NCI-H1105 (cell line): ENCODE measurements around the gene BRINP3.
"Not testable (repeated sequence)": the region's sequence is repeated elsewhere in the genome, so short reads cannot be mapped to it uniquely, and the experiment has no call there.

Experiments used
- DNase-seq: peaks from one replicate; lab custom pipeline; 2025; lab: John Stamatoyannopoulos, UW

Gene BRINP3

DNA sequence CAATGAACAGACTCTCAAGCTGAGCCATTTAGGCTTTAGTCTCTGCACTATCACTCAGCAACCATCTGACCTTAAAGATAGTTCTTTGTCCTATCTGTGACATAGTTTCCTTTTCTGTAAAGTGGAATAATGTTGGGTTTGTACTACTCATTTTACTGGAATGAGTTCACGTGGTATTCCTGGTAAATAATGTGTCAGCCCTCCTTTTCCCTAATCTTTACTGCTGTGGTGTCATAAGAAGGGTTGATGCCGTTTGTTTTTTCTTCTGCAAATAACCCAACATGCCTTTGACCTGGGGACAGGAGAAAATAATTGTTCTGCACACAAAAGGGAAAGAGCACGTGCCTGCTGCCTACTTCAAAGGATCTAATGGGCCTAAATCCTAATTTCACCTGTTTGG lies 297.8 kb downstream of the BRINP3 start:
- DNase-seq, result no peak

DNA sequence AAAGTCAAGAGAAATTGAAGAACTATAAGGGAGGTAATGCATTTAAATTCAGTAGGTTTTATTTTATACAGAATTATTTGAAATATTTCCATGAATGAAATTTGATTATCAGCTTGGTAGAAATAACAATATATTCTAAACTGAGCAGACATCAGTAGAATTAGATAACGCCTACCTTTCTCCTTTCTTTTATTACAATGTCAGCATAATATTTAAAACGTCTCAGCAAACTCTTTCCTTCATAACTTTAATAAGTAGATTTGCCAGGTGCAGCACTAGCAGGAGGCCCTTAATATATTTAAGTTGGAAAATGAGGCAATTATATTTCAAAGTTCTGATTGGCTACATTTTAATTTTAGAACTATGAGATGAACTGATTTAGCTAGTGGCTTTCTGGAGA lies 298.8 kb downstream of the BRINP3 start:
- no peak for DNase-seq

DNA sequence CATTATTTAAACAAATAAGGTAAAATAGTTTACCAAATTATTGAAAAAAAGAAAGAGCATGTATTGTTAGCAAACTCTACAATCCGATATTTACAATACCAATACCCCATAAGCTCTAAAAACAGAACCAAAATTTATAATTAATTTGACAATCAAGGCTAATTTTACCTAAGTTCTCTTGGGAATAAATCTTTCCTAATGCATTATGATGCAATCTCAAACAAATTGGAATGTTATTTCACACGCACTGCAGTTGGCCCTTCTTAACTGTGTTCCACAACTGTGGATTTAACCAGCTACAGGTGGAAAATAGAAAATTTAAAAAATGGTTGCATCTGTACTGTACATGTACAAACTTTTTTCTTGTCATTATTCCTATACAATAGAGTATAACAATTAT lies 300.1 kb downstream of the BRINP3 start:
- no peak for DNase-seq

DNA sequence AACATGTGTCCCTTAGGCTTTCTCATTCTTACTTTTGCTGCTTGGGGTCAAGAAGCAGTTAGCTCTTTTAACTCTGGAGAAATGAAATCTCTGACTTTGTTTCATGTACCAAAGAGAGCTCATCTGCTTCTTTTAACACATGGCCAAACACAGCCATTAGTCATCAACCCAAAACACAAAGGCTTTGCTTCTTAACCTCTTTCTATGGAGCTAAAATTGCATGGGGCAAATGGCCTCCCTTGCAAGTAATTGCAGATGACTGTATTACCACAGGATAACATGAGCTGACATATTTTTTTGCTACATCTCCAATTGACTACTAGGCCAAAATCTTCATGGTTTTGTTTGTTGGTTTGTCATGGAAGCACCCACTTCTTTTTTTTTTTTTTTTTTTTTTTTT lies 300.9 kb downstream of the BRINP3 start:
- DNase-seq, result no peak

DNA sequence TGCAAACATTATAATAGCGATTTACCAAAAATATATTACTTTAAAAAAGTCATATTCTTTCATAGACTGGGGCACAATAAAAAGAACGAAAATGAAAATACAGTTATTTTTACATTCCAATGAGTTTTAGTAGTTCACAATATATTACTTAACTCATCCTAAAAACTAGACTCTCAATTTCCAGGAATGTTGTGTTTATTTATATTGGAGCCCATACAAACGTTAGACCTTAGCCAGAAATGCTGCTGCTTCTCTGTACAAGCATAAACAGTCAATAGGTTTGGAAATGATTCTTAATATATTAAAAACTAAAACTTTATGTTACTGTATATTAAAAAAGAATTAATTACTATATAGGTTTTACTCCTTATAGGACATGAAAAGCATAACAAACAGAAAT lies 302.3 kb downstream of the BRINP3 start:
- DNase-seq, result no peak

DNA sequence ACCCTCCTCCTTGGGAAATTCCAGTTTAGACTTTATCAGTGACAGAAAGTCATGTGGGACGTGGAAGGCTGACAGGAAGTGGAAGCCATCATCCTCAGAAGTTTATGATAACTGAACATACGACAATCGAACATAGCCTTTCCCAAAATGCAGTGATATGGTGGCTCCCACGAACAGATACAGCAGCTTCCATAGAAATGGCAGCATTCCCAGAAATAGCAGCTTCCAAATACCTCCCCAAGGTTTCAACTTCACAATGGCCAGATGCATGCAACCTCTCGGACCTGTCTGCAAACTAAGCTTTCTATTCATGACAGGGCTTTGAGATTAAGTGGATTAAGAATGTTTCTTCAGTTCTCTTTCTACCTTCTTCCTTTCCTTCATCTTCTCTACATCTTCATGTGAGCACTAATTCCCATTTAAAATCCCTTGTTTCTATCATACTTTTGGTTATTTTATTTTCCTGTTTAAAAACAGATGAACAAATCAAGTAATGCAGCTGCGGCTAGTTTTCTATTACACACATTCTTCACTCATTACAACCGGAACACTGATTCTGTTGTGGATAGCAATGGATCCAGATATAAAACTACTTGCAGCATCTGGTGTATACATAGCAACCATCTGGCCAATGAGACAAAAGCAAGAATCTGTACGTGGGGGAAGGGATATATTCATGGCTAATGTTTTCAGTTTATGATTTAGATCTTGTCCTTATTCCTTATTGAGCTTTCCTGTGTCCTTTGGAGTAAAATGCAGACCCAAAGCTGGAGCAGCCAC lies 304.8 kb downstream of the BRINP3 start:
- DNase-seq, result no peak

DNA sequence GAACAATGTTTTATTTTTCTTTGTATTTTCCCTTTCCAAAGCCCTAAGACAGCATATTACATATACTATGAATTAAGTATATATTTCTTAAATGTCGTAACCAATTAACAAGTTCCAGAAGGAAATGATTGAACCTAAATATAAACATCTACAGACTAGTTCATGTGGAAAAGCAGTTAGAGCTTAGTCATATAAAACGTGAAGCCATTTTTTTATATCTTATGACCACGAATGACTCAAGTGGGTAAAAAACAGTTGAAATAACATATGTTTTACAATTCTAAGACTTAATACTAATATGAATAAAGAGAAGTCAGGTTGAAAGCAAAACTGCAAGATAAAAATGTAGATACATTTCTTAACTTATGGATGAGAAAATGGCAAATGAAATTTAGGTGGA lies 307.3 kb downstream of the BRINP3 start:
- DNase-seq, result no peak

DNA sequence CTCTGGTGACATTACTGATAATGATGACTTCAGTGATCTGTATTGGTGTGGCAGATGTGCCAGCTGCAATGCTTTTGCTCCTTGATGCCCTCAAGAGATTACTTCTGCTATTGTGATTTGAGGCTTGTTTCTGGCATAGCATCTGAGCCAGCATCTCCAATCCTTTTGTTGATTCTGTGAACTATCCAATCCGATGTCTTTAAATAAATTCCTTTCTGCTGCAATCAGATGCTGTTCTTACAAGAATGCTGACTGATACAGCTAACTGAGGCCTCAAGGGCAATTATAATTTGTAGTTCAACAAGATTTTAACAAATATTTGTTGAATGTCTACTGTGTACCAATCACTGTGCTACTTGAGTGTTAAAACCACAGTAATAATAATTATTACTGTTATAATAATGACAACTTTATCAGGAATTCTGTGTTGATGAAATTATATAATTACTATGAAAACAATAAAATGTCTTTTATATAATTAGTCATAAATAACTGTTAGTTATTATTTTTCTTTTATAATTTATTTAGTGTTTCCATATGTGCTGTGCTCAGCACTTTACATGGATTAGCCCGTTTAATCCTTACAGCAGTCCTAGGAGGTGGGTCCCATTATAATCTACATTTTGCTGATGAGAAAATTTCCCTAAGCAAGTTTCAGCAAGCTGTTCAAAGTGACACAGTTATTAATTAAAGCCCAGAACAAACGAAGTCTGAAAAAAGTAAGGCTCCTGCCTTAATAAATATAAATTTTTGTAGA lies 308.2 kb downstream of the BRINP3 start:
- DNase-seq, result no peak

DNA sequence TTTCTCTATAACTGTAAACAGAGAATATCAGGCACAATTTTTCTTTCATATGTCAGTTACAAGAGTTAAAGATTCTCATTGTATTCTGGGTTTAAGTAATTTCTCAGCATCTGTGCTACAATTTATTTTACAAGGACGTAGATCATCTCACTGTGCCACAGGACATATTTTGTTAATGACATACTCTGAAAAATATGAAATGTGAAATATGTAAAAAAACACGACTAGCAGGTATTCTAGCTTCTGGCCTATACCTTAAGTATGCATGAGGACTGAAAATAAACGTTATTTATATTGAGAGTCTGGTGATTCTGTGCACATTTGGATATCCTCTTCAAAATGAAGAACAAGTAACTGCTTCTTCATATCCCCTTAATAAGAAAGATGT lies 308.8 kb downstream of the BRINP3 start:
- no peak for DNase-seq

DNA sequence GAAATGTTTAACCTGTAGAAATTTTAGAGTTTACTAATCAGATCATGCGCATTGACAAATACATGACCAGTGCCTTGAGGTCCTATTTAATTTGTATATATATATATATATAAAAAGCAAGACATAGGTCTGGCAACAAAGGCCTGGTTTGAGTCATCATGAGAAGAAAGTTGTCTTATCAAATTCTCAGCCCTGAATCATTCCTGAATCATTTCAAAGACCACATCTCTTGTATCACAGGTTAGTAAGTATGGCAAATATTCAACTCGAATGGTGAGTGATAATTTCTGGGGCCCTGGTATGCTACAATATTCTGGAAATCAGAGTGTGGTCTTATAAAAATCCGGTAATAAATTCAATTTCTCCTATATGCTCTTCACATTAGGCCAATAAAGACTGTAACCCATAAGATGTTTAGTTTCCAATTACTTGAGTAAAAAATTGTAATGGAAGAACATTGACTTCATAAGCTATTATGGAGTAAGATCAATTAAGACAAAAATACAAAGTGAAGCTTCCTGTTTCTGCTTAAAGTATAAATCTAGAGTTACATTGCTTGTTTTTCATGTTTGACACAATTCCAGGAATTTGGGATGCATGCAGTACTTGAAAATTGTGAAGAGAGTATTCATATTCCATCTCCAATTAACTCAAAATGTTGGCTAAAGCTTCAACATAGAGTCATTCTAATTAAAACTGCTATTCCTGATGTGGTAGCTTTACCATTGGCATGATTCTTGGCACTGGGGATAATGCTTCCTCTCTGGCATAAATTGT lies 309.4 kb downstream of the BRINP3 start:
- no peak for DNase-seq

DNA sequence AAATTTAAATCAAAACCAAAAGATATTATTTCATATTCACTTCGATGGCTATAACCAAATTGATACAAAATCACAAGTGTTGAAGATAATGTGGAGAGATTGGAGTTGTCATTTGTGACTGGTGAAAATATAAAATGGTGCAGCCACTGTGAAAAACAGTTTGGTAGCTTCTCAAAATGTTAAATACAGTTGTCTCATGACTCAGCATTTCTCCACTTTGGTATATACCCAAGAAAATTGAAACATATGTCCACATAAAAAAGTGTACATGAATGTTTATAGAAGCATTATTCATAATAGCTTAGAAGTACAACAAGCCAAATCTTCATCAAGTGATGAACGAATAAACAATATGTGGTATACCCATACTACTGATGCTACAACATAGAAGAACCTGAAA lies 318.5 kb downstream of the BRINP3 start:
- DNase-seq, result no peak

DNA sequence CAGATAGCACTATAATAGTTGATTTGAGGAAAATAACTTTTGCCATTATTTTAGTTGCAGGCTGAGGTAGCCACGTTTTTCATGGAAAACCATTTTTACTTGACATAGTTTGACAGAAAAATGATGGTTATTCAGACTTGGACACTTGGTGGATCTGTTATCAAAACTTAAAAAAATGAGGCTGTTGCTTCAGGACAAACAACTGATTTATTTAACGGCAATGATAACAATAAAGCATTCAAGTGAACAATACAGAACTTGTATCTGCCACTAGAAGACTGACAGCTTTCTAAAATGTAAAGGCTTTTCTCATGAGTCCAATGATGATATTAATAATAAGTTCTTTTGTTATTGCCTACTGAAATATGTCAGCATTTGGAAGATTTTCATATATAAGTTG lies 322.9 kb downstream of the BRINP3 start:
- no peak for DNase-seq

DNA sequence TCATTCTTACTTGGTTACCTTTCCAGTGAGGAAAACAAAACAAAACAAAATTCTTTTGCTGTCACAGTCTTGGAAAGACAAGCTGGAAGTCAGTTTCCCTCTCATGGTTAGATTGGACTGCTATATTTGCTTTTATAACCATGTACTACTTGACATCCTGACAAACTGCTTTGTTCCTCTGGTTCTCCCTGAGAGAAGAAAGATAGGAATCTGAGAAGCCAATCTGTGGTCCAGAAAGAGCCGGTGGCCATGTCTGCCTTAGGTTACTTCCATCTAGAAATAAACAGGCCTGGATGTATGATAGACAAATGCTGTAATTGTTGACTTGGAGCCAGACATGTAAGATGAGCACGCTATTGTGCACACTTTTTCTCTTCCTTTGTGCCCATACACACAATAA lies 330.0 kb downstream of the BRINP3 start:
- no peak for DNase-seq

DNA sequence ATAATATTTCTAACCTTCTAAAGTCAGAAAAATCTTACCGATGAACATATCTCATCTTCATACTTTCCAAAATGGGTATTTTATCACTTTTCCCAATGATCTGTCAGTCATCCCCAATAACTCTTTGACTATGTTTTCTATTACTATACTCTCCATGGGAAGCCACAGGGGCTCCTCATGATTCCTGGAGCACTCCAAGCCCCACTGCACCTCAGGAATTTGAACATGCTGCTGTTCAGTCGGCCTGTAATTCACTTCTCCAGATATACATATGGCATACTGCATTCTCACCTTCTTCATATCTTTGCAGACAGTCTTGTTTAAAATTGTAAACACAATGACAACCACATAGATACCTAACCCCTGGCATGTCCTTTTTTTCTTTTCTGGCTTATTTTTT lies 333.0 kb downstream of the BRINP3 start:
- no peak for DNase-seq

DNA sequence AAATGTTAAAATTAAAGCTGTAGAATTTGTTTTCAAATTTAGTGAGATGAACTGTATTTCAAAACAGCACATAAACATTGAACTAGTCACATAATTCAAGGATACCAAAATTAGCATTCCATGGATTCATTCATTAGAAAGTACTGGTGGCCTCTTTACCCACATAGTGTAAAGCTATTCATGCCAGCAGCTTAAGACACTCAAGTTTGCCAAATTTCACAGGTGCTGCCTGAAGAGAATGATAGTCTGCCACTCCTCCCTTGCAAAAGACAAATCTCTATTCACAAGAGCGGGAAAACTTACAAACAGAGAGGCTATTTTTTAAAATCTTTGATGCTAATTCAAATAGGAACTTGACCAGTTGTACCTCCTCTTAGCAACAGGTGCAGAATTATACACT lies 337.0 kb downstream of the BRINP3 start:
- DNase-seq, result no peak

DNA sequence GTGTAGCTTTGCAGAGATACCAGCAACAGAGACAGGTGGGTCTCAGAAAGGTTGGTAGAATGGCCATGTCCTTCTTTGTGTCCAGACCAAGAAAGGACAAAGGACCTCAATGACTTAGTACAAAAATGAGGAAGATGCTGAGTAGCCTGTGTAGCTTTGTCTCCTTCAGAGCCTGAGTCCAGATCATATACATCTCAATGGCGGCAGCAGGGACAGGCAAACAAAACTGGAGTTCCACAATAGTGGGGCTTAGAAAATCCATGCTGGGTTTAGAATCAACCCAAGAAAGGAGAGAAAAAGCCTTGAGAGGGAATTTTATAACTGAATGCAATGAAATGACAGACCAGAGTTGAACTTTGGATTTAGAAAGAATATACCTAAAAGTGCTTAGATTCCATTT lies 339.0 kb downstream of the BRINP3 start:
- no peak for DNase-seq

DNA sequence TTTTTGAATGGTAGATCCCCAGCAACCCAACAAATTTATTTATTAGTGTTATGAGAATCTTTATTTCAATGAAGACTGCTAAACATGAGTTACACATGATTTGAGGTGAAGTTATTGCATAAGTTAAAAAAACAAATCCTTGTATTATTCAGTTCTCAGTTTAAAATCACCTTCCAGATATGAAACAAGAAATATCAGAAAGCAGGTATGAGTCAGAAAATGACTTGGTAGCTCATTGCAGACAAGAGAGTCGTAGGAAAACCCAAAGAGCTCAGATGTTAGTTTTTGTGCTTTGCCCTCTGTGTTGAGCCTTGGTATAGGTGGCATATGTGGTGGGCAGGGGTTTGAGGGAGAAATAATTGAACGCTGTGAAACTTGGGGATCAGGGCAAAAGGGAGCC lies 339.4 kb downstream of the BRINP3 start:
- DNase-seq, result no peak

DNA sequence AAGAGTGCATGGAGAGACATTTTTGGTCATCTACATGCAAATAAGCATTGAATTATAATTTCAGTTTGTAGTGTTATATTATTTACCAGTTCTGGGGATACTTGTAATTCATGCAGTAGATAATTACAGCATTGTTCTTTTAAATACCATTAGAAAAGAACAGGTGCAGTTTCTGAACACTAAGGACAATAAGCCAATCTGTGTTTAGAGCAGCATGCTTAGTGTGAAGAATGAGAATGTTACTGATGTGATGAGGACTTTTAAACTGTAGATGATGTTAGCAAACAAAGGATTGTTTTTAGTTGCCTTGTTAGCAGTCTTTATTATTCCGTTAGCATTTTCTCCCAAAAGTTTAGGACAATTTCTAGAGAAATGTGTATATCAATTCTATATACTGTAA lies 348.3 kb downstream of the BRINP3 start:
- no peak for DNase-seq

DNA sequence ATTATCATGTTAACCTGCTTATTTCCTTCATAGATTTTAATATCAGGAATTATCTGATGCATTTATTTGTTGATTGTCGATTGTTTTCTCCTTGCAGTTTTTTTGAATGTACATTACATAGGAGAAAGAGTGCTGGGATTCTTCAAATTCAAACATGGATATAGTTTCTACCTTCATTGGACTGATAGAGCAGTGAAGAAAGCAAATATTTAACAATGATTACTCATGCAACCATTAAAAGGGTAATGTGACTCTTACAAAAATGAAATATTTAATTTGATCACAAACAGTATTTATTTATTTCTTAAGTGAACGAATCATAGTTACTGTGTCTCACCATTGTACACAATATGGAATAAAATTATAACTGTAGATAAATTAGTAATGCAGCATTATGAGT lies 350.9 kb downstream of the BRINP3 start:
- DNase-seq, result no peak

DNA sequence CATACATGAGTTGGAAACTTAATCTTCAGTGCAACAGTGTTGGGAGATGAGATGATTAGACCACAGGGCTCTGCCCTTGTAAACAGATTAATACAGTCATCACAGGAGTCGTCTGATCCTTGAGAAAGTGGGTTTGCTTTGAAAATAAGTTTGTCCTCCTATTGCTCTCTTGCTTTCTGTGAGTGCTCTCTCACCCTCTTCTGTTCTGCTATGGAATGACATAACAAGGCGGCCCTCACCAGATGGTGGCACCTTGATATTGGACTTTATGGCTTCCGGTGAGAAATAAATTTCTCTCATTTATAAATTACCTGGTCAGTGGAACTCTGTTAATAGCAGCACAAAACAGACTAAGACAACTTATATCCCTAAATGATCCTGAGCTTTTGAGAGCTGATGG lies 353.6 kb downstream of the BRINP3 start:
- DNase-seq, result no peak

DNA sequence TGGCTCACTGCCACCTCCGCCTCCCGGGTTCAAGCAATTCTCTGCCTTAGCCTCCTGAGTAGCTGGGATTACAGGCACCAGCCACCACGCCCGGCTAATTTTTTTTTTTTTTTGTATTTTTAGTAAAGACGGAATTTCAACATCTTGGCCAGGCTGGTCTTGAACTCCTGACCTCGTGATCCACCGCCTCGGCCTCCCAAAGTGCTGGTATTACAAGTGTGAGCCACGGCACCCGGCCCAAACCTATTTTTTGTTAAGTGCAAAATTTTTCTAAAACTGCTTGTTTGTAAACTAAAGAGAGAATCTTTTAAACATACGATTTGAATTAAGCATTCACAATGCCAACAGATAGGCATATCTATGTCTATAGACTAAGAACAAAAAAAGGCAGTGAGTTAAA lies 357.1 kb downstream of the BRINP3 start:
- not testable (repeated sequence) for DNase-seq

DNA sequence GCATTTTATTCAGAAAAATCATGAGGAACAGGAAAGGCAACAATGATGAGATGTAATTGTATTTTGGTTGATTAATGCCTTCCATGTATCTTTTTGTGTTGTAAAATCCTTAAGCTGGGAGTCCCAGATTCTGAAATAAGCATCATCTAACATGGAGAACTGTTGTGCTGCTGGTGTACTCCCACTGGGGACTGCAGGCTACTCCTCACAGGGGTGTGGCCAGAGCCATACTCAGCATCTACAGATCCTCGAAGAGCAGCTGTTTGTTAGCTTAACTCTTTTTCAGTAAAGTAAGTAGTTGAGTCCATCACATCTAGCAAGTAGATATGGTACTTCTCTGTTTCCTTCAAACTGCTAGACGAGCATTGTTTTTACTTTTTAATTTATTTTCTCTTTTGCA lies 358.0 kb downstream of the BRINP3 start:
- DNase-seq, result no peak

DNA sequence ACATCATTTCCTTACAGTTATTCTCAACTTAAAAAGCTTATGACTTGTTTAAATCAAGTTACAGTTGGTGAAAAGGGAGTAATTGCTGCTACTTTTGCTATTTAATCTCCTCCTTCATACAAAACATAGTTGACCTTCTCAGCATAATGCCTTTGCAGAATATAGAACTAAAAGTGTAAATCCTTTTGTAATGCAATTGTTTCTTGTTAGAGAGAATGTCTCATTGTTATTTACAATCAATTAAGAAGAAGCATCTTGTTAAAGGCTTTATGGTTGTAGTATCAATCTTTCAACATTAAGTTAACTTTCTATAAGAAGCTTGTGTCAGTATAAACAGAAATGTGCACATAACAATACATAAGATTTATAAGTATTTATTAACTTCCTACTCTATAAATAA lies 360.7 kb downstream of the BRINP3 start:
- DNase-seq, result no peak
